ENCODE results near the gene ATP1A1.

The ATP1A1 gene

DNA sequence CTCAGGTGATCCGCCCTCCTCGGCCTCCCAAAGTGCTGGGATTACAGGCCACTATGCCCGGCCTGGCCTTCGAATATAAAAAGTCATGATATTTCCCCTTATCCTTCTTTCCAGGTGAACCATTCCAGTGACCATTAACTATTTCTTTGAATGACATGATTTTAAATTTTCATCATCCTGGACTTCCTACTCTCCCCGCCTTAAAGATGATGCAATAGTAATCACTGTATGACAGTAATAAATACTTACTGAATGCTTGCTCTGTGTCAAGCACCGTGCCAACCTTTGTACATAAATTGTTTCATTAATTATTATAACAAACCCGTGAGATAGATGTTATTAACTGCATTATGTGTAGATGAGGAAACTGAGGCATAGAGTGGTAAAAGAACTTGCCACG is 19.9 kb upstream of the ATP1A1 start:
- Histone ChIP-seq H2AFZ (ENCODE audit: low read depth, low read length, severe bottlenecking) (no peak overlapping the region), H3K9me2 (replicated peaks; ENCODE audit: insufficient read depth, low read length) (no peaks in the 10 kb centered on the region), H3K27ac (ENCODE audit: low read depth, low read length) (no peak overlapping the region), H3K4me3 (ENCODE audit: insufficient read depth, low read length, poor library complexity, severe bottlenecking) (no peak overlapping the region), H3K4me2 (ENCODE audit: low read depth, low read length, poor library complexity, severe bottlenecking) (no peak overlapping the region), H3K79me2 (ENCODE audit: insufficient read depth, low read length) (no peaks in the 10 kb centered on the region), H3K9ac (ENCODE audit: low read length) (no peak overlapping the region), H3F3A (ENCODE audit: insufficient read depth) (no peaks in the 10 kb centered on the region), H3K9me3 (ENCODE audit: insufficient read depth, low read length) (no peaks in the 10 kb centered on the region), H3K27me3 (ENCODE audit: low read length) (no peaks in the 10 kb centered on the region), H4K20me1 (ENCODE audit: low read depth, low read length) (no peaks in the 10 kb centered on the region), H3K36me3 (ENCODE audit: low read length) (no peaks in the 10 kb centered on the region)
- TF ChIP-seq, protein P1, sequence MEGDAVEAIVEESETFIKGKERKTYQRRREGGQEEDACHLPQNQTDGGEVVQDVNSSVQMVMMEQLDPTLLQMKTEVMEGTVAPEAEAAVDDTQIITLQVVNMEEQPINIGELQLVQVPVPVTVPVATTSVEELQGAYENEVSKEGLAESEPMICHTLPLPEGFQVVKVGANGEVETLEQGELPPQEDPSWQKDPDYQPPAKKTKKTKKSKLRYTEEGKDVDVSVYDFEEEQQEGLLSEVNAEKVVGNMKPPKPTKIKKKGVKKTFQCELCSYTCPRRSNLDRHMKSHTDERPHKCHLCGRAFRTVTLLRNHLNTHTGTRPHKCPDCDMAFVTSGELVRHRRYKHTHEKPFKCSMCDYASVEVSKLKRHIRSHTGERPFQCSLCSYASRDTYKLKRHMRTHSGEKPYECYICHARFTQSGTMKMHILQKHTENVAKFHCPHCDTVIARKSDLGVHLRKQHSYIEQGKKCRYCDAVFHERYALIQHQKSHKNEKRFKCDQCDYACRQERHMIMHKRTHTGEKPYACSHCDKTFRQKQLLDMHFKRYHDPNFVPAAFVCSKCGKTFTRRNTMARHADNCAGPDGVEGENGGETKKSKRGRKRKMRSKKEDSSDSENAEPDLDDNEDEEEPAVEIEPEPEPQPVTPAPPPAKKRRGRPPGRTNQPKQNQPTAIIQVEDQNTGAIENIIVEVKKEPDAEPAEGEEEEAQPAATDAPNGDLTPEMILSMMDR (IDR thresholded peaks at IDR 0.05; ENCODE audit: insufficient read depth, low read length, poor library complexity, severe bottlenecking) = no peak
- no peak for TF ChIP-seq EZH2phosphoT487 (conservative IDR thresholded peaks at IDR 0.05; ENCODE audit: low read length)

DNA sequence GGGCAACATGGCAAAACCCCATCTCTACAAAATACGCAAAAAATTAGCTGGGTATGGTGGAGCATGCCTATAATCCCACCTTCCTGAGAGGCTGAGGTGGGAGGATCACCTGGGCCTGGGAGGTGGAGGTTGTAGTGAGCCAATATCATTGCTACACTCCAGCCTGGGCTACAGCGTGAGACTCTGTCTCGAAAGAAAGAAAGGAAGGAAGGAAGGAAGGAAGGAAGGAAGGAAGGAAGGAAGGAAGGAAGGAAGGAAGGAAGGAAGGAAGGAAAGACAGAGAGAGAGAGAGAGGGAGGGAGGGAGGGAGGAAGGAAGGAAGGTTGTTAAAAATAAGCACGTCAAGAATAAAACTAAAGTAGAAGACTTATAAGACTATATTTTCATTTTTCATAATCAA is 17.0 kb upstream of the ATP1A1 start:
- Histone ChIP-seq H3K79me2 (ENCODE audit: insufficient read depth, low read length) (no peaks in the 10 kb centered on the region), H3K9me2 (replicated peaks; ENCODE audit: insufficient read depth, low read length) (no peaks in the 10 kb centered on the region), H3K27me3 (ENCODE audit: low read length) (peaks cover 6% of the 10 kb centered on the region; the same call in 1 of the 2 replicates), H2AFZ (ENCODE audit: low read depth, low read length, severe bottlenecking) (no peak overlapping the region), H3F3A (ENCODE audit: insufficient read depth) (no peaks in the 10 kb centered on the region), H3K4me3 (ENCODE audit: insufficient read depth, low read length, poor library complexity, severe bottlenecking) (no peak overlapping the region), H3K4me2 (ENCODE audit: low read depth, low read length, poor library complexity, severe bottlenecking) (no peak overlapping the region), H3K9me3 (ENCODE audit: insufficient read depth, low read length) (no peaks in the 10 kb centered on the region), H3K9ac (ENCODE audit: low read length) (no peak overlapping the region), H3K27ac (ENCODE audit: low read depth, low read length) (no peak overlapping the region), H3K36me3 (ENCODE audit: low read length) (no peaks in the 10 kb centered on the region), H4K20me1 (ENCODE audit: low read depth, low read length) (no peaks in the 10 kb centered on the region)
- no peak for TF ChIP-seq EZH2phosphoT487 (conservative IDR thresholded peaks at IDR 0.05; ENCODE audit: low read length)
- TF ChIP-seq, protein P1 (IDR thresholded peaks at IDR 0.05; ENCODE audit: insufficient read depth, low read length, poor library complexity, severe bottlenecking) = no peak

DNA sequence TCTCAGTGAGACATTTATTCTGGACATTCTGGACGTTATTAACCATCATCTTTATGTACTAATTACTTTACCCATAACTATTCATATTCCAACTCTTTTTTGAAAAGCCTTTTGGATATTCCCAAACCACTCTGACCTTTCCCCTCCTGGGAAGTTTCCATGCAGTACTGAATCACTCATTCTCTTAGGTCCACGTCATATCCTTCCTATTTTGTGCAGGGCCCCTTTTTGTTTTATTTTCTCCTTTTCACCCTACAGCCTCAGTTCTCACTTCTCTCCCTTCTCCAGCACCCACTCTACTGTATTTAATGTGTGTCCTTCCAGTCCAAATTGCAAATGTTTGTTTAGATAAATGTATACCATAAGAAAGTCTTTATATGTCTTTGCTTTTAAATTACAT is 16.4 kb upstream of the ATP1A1 start:
- Histone ChIP-seq H3F3A (ENCODE audit: insufficient read depth) (no peaks in the 10 kb centered on the region), H3K9me2 (replicated peaks; ENCODE audit: insufficient read depth, low read length) (no peaks in the 10 kb centered on the region), H3K27ac (ENCODE audit: low read depth, low read length) (no peak overlapping the region), H2AFZ (ENCODE audit: low read depth, low read length, severe bottlenecking) (no peak overlapping the region), H3K9ac (ENCODE audit: low read length) (no peak overlapping the region), H3K79me2 (ENCODE audit: insufficient read depth, low read length) (no peaks in the 10 kb centered on the region), H4K20me1 (ENCODE audit: low read depth, low read length) (no peaks in the 10 kb centered on the region), H3K4me2 (ENCODE audit: low read depth, low read length, poor library complexity, severe bottlenecking) (no peak overlapping the region), H3K4me3 (ENCODE audit: insufficient read depth, low read length, poor library complexity, severe bottlenecking) (no peak overlapping the region), H3K27me3 (ENCODE audit: low read length) (peaks cover 6% of the 10 kb centered on the region; the same call in 1 of the 2 replicates), H3K36me3 (ENCODE audit: low read length) (no peaks in the 10 kb centered on the region), H3K9me3 (ENCODE audit: insufficient read depth, low read length) (no peaks in the 10 kb centered on the region)
- no peak for TF ChIP-seq EZH2phosphoT487 (conservative IDR thresholded peaks at IDR 0.05; ENCODE audit: low read length)
- TF ChIP-seq, protein P1 (IDR thresholded peaks at IDR 0.05; ENCODE audit: insufficient read depth, low read length, poor library complexity, severe bottlenecking) = no peak
